H9 (cell line): Measurements from ENCODE around the gene CCDC177. TPM values are rescaled to one million over a fixed set of nuclear protein-coding genes. Genes with fewer than 3 reads are reported as not detected.
A peak's percentile ranks its signal among the peaks of the same experiment; 100 is the strongest.

Source experiments
- DNase-seq: peaks from one replicate; pipeline ENCODE4 v3.0.0-alpha.2; 2017
- H2AFZ ChIP-seq: one replicate; pipeline ENCODE4 v1.6.1; 2013; ENCODE audit warnings: mild to moderate bottlenecking, low read length, control low read depth, moderate library complexity
- H2AK5ac ChIP-seq: 2 replicates; pipeline ENCODE4 v1.6.1; 2013; ENCODE audit warnings: low read length, control low read depth, mixed read lengths; ENCODE audit not compliant: insufficient read length
- H2BK120ac ChIP-seq: one replicate; pipeline ENCODE4 v1.6.1; 2013; ENCODE audit warnings: low read depth, mild to moderate bottlenecking, low read length, control low read depth, inconsistent platforms; ENCODE audit not compliant: poor library complexity, severe bottlenecking
- H2BK12ac ChIP-seq: 2 replicates; pipeline ENCODE4 v1.6.1; 2013; ENCODE audit warnings: low read length, control low read depth, mixed read lengths, low read depth; ENCODE audit not compliant: insufficient read length
- H2BK15ac ChIP-seq: 2 replicates; pipeline ENCODE4 v1.6.1; 2013; ENCODE audit warnings: low read depth, low read length, control low read depth
- H2BK20ac ChIP-seq: one replicate; pipeline ENCODE4 v1.6.1; 2013; ENCODE audit warnings: low read depth, mild to moderate bottlenecking, low read length, control low read depth, inconsistent platforms; ENCODE audit not compliant: poor library complexity, severe bottlenecking
- H2BK5ac ChIP-seq: 2 replicates; pipeline ENCODE4 v1.6.1; 2013; ENCODE audit warnings: low read length, control low read depth, mixed read lengths; ENCODE audit not compliant: insufficient read length
- H3K14ac ChIP-seq: 2 replicates; pipeline ENCODE4 v1.6.1; 2013; ENCODE audit warnings: low read length, control low read depth; ENCODE audit not compliant: insufficient read depth
- H3K18ac ChIP-seq: 2 replicates; pipeline ENCODE4 v1.6.1; 2013; ENCODE audit warnings: low read depth, mild to moderate bottlenecking, mixed read lengths, low read length, control low read depth; ENCODE audit not compliant: insufficient read length
- H3K23ac ChIP-seq: 2 replicates; pipeline ENCODE4 v1.6.1; 2013; ENCODE audit warnings: low read length, control low read depth, mixed read lengths, low read depth; ENCODE audit not compliant: insufficient read length
- H3K23me2 ChIP-seq: 2 replicates; pipeline ENCODE4 v1.6.1; 2013; ENCODE audit warnings: low read depth, mild to moderate bottlenecking, mixed read lengths, low read length, control low read depth; ENCODE audit not compliant: insufficient read length, poor library complexity, severe bottlenecking
- H3K27ac ChIP-seq: 2 replicates; pipeline ENCODE4 v1.5.1; 2013; ENCODE audit warnings: low read length, control low read depth, mixed read lengths, low read depth; ENCODE audit not compliant: insufficient read length
- H3K27me3 ChIP-seq: 2 replicates; pipeline ENCODE4 v1.6.1; 2013; ENCODE audit warnings: low read length, control low read depth, inconsistent platforms; ENCODE audit not compliant: insufficient read depth
- H3K4ac ChIP-seq: 2 replicates; pipeline ENCODE4 v1.6.1; 2013; ENCODE audit warnings: low read depth, mild to moderate bottlenecking, control low read depth, inconsistent platforms, low read length, moderate library complexity
- H3K4me1 ChIP-seq: 2 replicates; pipeline ENCODE4 v1.6.1; 2013; ENCODE audit warnings: low read length, control low read depth, inconsistent platforms; ENCODE audit not compliant: insufficient read depth
- H3K4me2 ChIP-seq: 2 replicates; pipeline ENCODE4 v1.6.1; 2013; ENCODE audit warnings: low read length, control low read depth, mixed read lengths; ENCODE audit not compliant: insufficient read length, insufficient read depth
- H3K56ac ChIP-seq: 2 replicates; pipeline ENCODE4 v1.6.1; 2013; ENCODE audit warnings: low read depth, mild to moderate bottlenecking, mixed read lengths, low read length, control low read depth; ENCODE audit not compliant: insufficient read length
- H3K79me1 ChIP-seq: 2 replicates; pipeline ENCODE4 v1.6.1; 2013; ENCODE audit warnings: low read depth, mild to moderate bottlenecking, moderate library complexity, low read length, control low read depth, inconsistent platforms; ENCODE audit not compliant: insufficient read depth, poor library complexity, severe bottlenecking
- H3K79me2 ChIP-seq: 2 replicates; pipeline ENCODE4 v1.6.1; 2013; ENCODE audit warnings: low read length, control low read depth, inconsistent platforms; ENCODE audit not compliant: insufficient read depth
- H3K9ac ChIP-seq: 2 replicates; pipeline ENCODE4 v1.6.1; 2013; ENCODE audit warnings: low read length, control low read depth, mixed read lengths; ENCODE audit not compliant: insufficient read length; ENCODE audit errors: extremely low read depth
- H3K9me3 ChIP-seq: one replicate; pipeline ENCODE4 v1.6.1; 2013; ENCODE audit warnings: low read depth, low read length, inconsistent platforms; ENCODE audit not compliant: control insufficient read depth
- H3T11ph ChIP-seq: one replicate; pipeline ENCODE4 v1.6.1; 2013; ENCODE audit warnings: mild to moderate bottlenecking, low read length, control low read depth, inconsistent platforms
- H4K20me1 ChIP-seq: one replicate; pipeline ENCODE4 v1.6.1; 2013; ENCODE audit not compliant: control insufficient read depth, insufficient read length, insufficient read depth
- H4K5ac ChIP-seq: 2 replicates; pipeline ENCODE4 v1.6.1; 2013; ENCODE audit warnings: low read depth, mild to moderate bottlenecking, mixed read lengths, low read length, control low read depth; ENCODE audit not compliant: insufficient read length
- H4K8ac ChIP-seq: replicated peaks from 2 replicates; pipeline ENCODE4 v1.6.1; 2013; ENCODE audit warnings: low read length, control low read depth, mixed read lengths, low read depth; ENCODE audit not compliant: insufficient read length
- H4K91ac ChIP-seq: 2 replicates; pipeline ENCODE4 v1.6.1; 2013; ENCODE audit warnings: low read depth, mild to moderate bottlenecking, moderate library complexity, mixed read lengths, low read length, control low read depth; ENCODE audit not compliant: insufficient read length
- H3K27ac Mint-ChIP-seq, 3 experiments: 2 replicates in 2 of 3; 3 replicates in 1 of 3; pipeline ENCODE4 v1.8.0; 2020 to 2021; ENCODE audit warnings: mixed read lengths in 3 of 3, mild to moderate bottlenecking in 1 of 3, moderate library complexity in 1 of 3
- H3K27me3 Mint-ChIP-seq: 2 replicates; pipeline ENCODE4 v1.8.0; 2021; ENCODE audit warnings: low read depth, mild to moderate bottlenecking, moderate library complexity, mixed read lengths
- H3K36me3 Mint-ChIP-seq, 3 experiments: 2 replicates in 2 of 3; 3 replicates in 1 of 3; pipeline ENCODE4 v1.8.0; 2020 to 2021; ENCODE audit warnings: low read depth in 3 of 3, mixed read lengths in 3 of 3; ENCODE audit not compliant: insufficient read depth in 1 of 3
- H3K4me1 Mint-ChIP-seq, 2 experiments: 2 replicates each; pipeline ENCODE4 v1.8.0; 2020; ENCODE audit warnings: mixed read lengths in 2 of 2
- H3K4me3 Mint-ChIP-seq, 2 experiments: 2 replicates in 1 of 2; 3 replicates in 1 of 2; pipeline ENCODE4 v1.8.0; 2020 to 2021; ENCODE audit warnings: mild to moderate bottlenecking in 2 of 2, mixed read lengths in 2 of 2, moderate library complexity in 1 of 2
- H3K9me3 Mint-ChIP-seq, 2 experiments: 2 replicates in 1 of 2; 3 replicates in 1 of 2; pipeline ENCODE4 v1.8.0; 2020; ENCODE audit warnings: mild to moderate bottlenecking in 2 of 2, mixed read lengths in 2 of 2, moderate library complexity in 1 of 2
- WGBS: extraction: QIAGEN DNeasy Blood & Tissue Kit; methylation state at CpG from one replicate; pipeline ENCODE4 v1.1.7; 2013; ENCODE audit warnings: missing lambda C conversion rate, low lambda C conversion rate, mixed read lengths; ENCODE audit not compliant: insufficient read length; ENCODE audit errors: extremely low coverage; 5-methylcytosine and 5-hydroxymethylcytosine counted together
- total RNA-seq: library from RNA; stranded (reverse); gene quantifications from 2 replicates; pipeline ENCODE4 v1.2.1, GENCODE V29; 2021
- TF ChIP-seq, protein P1 (sequence below): fragments of 200-600 bp; sonication (generic); conservative IDR thresholded peaks from 3 replicates; pipeline ENCODE4 v1.8.0; 2021; ENCODE audit warnings: antibody characterized with exemption, mild to moderate bottlenecking

The CCDC177 gene
- total RNA-seq, 1 experiment from 2014 or later: 6.1 TPM

GRCh38 chr14:69620981-69621380 is 46.3 kb upstream of the CCDC177 start:
- H3K9ac ChIP-seq: no peak overlapping the region
- H3K56ac ChIP-seq: no peak overlapping the region
- H2BK120ac ChIP-seq: no peak overlapping the region
- no peak overlapping the region for H2AFZ ChIP-seq
- Mint-ChIP-seq H3K27ac (peak overlapping the region in 1 of 3 experiments; percentile 13; a peak in 1 of 7 replicates), H3K27me3 (no peaks in the 10 kb centered on the region), H3K4me3 (no peak overlapping the region), H3K4me1 (peaks cover 17 to 18% of the 10 kb centered on the region in 2 experiments; a peak in 3 of 4 replicates), H3K9me3 (no peaks in the 10 kb centered on the region), H3K36me3 (no peaks in the 10 kb centered on the region)
- H2AK5ac ChIP-seq: no peak overlapping the region
- no peak overlapping the region for H3K27ac ChIP-seq
- H2BK15ac ChIP-seq: no peak overlapping the region
- no peak overlapping the region for H2BK20ac ChIP-seq
- H3K4ac ChIP-seq: no peak overlapping the region
- WGBS: no CpG with 5 or more reads among the region's 2 CpGs
- DNase-seq: no peak
- no peak overlapping the region for H3K18ac ChIP-seq
- no peaks in the 10 kb centered on the region for H3K9me3 ChIP-seq
- H3K23me2 ChIP-seq: no peaks in the 10 kb centered on the region
- no peak overlapping the region for H4K5ac ChIP-seq
- no peak overlapping the region for H3K4me2 ChIP-seq
- no peak overlapping the region for H3T11ph ChIP-seq
- H4K91ac ChIP-seq: no peak overlapping the region
- no peak overlapping the region for H4K8ac ChIP-seq
- no peaks in the 10 kb centered on the region for H3K27me3 ChIP-seq
- no peaks in the 10 kb centered on the region for H3K79me2 ChIP-seq
- no peak overlapping the region for H3K23ac ChIP-seq
- no peaks in the 10 kb centered on the region for H4K20me1 ChIP-seq
- TF ChIP-seq, protein P1, sequence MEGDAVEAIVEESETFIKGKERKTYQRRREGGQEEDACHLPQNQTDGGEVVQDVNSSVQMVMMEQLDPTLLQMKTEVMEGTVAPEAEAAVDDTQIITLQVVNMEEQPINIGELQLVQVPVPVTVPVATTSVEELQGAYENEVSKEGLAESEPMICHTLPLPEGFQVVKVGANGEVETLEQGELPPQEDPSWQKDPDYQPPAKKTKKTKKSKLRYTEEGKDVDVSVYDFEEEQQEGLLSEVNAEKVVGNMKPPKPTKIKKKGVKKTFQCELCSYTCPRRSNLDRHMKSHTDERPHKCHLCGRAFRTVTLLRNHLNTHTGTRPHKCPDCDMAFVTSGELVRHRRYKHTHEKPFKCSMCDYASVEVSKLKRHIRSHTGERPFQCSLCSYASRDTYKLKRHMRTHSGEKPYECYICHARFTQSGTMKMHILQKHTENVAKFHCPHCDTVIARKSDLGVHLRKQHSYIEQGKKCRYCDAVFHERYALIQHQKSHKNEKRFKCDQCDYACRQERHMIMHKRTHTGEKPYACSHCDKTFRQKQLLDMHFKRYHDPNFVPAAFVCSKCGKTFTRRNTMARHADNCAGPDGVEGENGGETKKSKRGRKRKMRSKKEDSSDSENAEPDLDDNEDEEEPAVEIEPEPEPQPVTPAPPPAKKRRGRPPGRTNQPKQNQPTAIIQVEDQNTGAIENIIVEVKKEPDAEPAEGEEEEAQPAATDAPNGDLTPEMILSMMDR: no peak
- H2BK5ac ChIP-seq: no peak overlapping the region
- no peaks in the 10 kb centered on the region for H3K79me1 ChIP-seq
- no peak overlapping the region for H3K14ac ChIP-seq
- H2BK12ac ChIP-seq: no peak overlapping the region
- H3K4me1 ChIP-seq: no peaks in the 10 kb centered on the region
